ENCODE results near the gene RFLNA. TPM values are rescaled to one million over a fixed set of nuclear protein-coding genes. Genes with fewer than 3 reads are reported as not detected.
"Not testable (repeated sequence)": the region's sequence is repeated elsewhere in the genome, so short reads cannot be mapped to it uniquely, and the experiment has no call there.

Gene RFLNA
- total and polyA plus RNA-seq, 2 experiments from 2014 or later, result 3.9 to 20.4 TPM

- peaks cover 36% of the 10 kb centered on the region for H3K27me3 Mint-ChIP-seq (ENCODE audit: insufficient read depth, low read depth, poor library complexity)
- Histone ChIP-seq H4K20me1 (replicated peaks; ENCODE audit: insufficient read depth) (no peaks in the 10 kb centered on the region), H3K36me3 (ENCODE audit: insufficient read depth) (peaks cover 13% of the 10 kb centered on the region; the same call in 1 of the 2 replicates), H3K27ac (ENCODE audit: low read depth) (no peak overlapping the region), H3K4me3 (no peak overlapping the region), H2AFZ (no peak overlapping the region), H3K9me2 (ENCODE audit: insufficient read depth) (no peaks in the 10 kb centered on the region), H3K4me2 (no peak overlapping the region), H3F3A (replicated peaks; ENCODE audit: low read depth) (peaks cover 9% of the 10 kb centered on the region; the same call in 1 of the 2 replicates), H3K27me3 (ENCODE audit: insufficient read depth) (no peaks in the 10 kb centered on the region), H3K79me2 (replicated peaks; ENCODE audit: insufficient read depth) (no peaks in the 10 kb centered on the region), H3K4me1 (ENCODE audit: insufficient read depth) (peaks cover 15% of the 10 kb centered on the region)
- no peak for TF ChIP-seq CTCF (conservative IDR thresholded peaks at IDR 0.05; ENCODE audit: low read depth in 2 of 2)
- TF ChIP-seq EZH2 (IDR thresholded peaks at IDR 0.05; ENCODE audit: low read depth, unreplicated experiment), result no peak
- no peak for TF ChIP-seq ZNF114 (CRISPR knock-in tag; IDR thresholded peaks at IDR 0.05)
- no peak for TF ChIP-seq EZH2phosphoT487 (IDR thresholded peaks at IDR 0.05; ENCODE audit: unreplicated experiment)
- TF ChIP-seq REST (IDR thresholded peaks at IDR 0.05; ENCODE audit: unreplicated experiment), result no peak
- no peak for TF ChIP-seq POLR2AphosphoS5 (IDR thresholded peaks at IDR 0.05; ENCODE audit: low read depth)
- no peak for TF ChIP-seq ZNF331 (CRISPR knock-in tag; IDR thresholded peaks at IDR 0.05; ENCODE audit: low read depth)
- no peak for TF ChIP-seq JUNB (IDR thresholded peaks at IDR 0.05; ENCODE audit: unreplicated experiment)
- no peak for TF ChIP-seq ZNF462 (CRISPR knock-in tag; IDR thresholded peaks at IDR 0.05)
- no peak for TF ChIP-seq CREB1 (CRISPR knock-in tag; IDR thresholded peaks at IDR 0.05; ENCODE audit: low read depth)
- ATAC-seq (no peak), DNase-seq (ENCODE audit: low spot score) (no peak)
- H3K9me3 Mint-ChIP-seq, result peaks cover 33% of the 10 kb centered on the region
- H3K4me3 Mint-ChIP-seq, result no peak overlapping the region
- peaks cover 51% of the 10 kb centered on the region for H3K36me3 Mint-ChIP-seq (ENCODE audit: low read depth)
- peaks cover 16% of the 10 kb centered on the region for H3K4me1 Mint-ChIP-seq
- H3K27ac Mint-ChIP-seq, result no peak overlapping the region
Measured at GRCh38 chr12:124322271-124322998, 27.5 kb downstream of the RFLNA start.

GRCh38 chr12:124322999-124323328 is 28.1 kb downstream of the RFLNA start:
- Mint-ChIP-seq H3K27me3 (ENCODE audit: insufficient read depth, low read depth, poor library complexity) (peaks cover 32% of the 10 kb centered on the region), H3K9me3 (peaks cover 33% of the 10 kb centered on the region), H3K36me3 (ENCODE audit: low read depth) (peaks cover 56% of the 10 kb centered on the region), H3K4me1 (peaks cover 15% of the 10 kb centered on the region)
- DNase-seq (ENCODE audit: low spot score); H3K4me3 Mint-ChIP-seq; H3K9me2 ChIP-seq (ENCODE audit: insufficient read depth); H3K27ac Mint-ChIP-seq; H3K27ac ChIP-seq (ENCODE audit: low read depth); H3K4me3 ChIP-seq; H3K27me3 ChIP-seq (ENCODE audit: insufficient read depth); H3F3A ChIP-seq (replicated peaks; ENCODE audit: low read depth); H3K79me2 ChIP-seq (replicated peaks; ENCODE audit: insufficient read depth); ATAC-seq; H2AFZ ChIP-seq; H3K4me2 ChIP-seq; H4K20me1 ChIP-seq (replicated peaks; ENCODE audit: insufficient read depth): not testable (repeated sequence)
- peaks cover 13% of the 10 kb centered on the region; the same call in 1 of the 2 replicates for H3K36me3 ChIP-seq (ENCODE audit: insufficient read depth)
- H3K4me1 ChIP-seq (ENCODE audit: insufficient read depth), result peaks cover 11% of the 10 kb centered on the region

Data from GM23338 (cell line).